HL-60 (cell line): ENCODE results near the gene CNOT3.

Experiments used
- POLR2AphosphoS5 ChIP-seq: IDR thresholded peaks from 2 replicates; pipeline ENCODE4 v1.6.1; 2012; ENCODE audit warnings: low read depth
- SPI1 ChIP-seq: IDR thresholded peaks from 2 replicates; pipeline ENCODE4 v1.6.1; 2012; ENCODE audit warnings: low read depth, mild to moderate bottlenecking, borderline replicate concordance
- TF ChIP-seq, protein P1 (sequence below): IDR thresholded peaks from one replicate; pipeline ENCODE4 v1.5.1; 2011; ENCODE audit warnings: low read length, control low read depth, inconsistent platforms; ENCODE audit not compliant: insufficient read depth
- TF ChIP-seq, protein P2 (sequence below): IDR thresholded peaks from 2 replicates; pipeline ENCODE4 v1.6.1; 2012; ENCODE audit warnings: low read depth; ENCODE audit not compliant: insufficient replicate concordance

DNA sequence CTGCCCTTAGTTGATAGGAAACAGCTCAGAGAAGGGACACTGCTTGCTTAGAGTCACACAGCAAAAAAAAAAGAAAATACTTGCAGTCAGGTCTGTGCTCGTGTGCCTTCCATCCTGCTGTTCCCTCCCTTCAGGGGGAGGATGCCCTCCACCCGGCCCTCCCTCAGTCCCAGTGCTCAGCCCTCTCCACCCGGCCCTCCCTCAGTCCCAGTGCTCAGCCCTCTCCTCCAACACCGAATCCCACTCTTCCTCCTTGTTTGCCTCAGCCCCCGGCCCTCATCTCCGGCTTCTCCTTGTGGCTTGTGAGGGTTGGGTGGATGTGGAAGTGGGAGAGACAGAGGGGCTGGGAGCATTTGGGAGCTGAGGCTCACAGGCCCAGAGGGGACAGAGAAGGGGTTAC is 27.9 kb upstream of the CNOT3 start:
- TF ChIP-seq, protein P1, sequence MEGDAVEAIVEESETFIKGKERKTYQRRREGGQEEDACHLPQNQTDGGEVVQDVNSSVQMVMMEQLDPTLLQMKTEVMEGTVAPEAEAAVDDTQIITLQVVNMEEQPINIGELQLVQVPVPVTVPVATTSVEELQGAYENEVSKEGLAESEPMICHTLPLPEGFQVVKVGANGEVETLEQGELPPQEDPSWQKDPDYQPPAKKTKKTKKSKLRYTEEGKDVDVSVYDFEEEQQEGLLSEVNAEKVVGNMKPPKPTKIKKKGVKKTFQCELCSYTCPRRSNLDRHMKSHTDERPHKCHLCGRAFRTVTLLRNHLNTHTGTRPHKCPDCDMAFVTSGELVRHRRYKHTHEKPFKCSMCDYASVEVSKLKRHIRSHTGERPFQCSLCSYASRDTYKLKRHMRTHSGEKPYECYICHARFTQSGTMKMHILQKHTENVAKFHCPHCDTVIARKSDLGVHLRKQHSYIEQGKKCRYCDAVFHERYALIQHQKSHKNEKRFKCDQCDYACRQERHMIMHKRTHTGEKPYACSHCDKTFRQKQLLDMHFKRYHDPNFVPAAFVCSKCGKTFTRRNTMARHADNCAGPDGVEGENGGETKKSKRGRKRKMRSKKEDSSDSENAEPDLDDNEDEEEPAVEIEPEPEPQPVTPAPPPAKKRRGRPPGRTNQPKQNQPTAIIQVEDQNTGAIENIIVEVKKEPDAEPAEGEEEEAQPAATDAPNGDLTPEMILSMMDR = no peak
- no peak for TF ChIP-seq SPI1
- no peak for TF ChIP-seq POLR2AphosphoS5
- TF ChIP-seq, protein P2, sequence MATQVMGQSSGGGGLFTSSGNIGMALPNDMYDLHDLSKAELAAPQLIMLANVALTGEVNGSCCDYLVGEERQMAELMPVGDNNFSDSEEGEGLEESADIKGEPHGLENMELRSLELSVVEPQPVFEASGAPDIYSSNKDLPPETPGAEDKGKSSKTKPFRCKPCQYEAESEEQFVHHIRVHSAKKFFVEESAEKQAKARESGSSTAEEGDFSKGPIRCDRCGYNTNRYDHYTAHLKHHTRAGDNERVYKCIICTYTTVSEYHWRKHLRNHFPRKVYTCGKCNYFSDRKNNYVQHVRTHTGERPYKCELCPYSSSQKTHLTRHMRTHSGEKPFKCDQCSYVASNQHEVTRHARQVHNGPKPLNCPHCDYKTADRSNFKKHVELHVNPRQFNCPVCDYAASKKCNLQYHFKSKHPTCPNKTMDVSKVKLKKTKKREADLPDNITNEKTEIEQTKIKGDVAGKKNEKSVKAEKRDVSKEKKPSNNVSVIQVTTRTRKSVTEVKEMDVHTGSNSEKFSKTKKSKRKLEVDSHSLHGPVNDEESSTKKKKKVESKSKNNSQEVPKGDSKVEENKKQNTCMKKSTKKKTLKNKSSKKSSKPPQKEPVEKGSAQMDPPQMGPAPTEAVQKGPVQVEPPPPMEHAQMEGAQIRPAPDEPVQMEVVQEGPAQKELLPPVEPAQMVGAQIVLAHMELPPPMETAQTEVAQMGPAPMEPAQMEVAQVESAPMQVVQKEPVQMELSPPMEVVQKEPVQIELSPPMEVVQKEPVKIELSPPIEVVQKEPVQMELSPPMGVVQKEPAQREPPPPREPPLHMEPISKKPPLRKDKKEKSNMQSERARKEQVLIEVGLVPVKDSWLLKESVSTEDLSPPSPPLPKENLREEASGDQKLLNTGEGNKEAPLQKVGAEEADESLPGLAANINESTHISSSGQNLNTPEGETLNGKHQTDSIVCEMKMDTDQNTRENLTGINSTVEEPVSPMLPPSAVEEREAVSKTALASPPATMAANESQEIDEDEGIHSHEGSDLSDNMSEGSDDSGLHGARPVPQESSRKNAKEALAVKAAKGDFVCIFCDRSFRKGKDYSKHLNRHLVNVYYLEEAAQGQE = no peak
